ENCODE data around the gene NKAIN2.
A peak's percentile ranks its signal among the peaks of the same experiment; 100 is the strongest.
"Not testable (repeated sequence)": the region's sequence is repeated elsewhere in the genome, so short reads cannot be mapped to it uniquely, and the experiment has no call there.

Gene NKAIN2

GRCh38 chr6:124203812-124204167 lies 400.1 kb downstream of the NKAIN2 start:
- peak; percentile 8 for DNase-seq (ENCODE audit: low spot score)

- DNase-seq (ENCODE audit: low spot score), result no peak
These were observed 402.3 kb downstream of the NKAIN2 start for GRCh38 chr6:124205921-124206320.

DNA sequence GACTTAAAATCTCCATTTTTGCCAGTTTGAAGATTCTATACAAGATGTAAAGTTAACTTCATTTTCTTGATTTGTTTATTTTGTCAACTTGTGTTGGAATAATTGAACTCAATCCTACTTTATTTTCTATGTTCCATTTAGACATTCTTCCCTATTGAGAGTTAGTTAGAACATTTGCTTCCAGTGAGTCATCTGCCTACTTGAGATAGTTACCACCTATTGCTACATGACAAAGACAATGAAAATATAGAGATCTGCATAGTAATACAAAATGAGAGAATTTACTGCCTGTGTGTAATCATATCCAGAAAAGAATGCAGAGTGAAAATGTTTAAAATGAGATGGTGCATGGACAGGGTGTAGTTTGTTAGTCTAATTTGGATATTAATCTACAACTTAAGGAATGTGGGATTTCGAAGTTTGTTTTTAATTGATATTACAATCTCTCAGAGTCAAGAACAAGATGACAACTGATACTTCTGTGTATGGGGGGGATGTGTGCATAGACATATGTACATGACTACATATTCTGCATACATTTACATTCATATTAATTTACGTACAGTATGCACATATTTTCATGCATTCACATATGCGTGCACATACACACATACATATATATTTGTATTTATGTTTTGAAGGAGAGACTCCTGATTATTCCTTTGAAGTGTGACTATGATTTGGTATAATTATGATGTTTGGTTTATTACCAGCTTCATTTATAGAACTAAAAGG lies 420.1 kb downstream of the NKAIN2 start:
- DNase-seq (ENCODE audit: low spot score), result no peak

DNA sequence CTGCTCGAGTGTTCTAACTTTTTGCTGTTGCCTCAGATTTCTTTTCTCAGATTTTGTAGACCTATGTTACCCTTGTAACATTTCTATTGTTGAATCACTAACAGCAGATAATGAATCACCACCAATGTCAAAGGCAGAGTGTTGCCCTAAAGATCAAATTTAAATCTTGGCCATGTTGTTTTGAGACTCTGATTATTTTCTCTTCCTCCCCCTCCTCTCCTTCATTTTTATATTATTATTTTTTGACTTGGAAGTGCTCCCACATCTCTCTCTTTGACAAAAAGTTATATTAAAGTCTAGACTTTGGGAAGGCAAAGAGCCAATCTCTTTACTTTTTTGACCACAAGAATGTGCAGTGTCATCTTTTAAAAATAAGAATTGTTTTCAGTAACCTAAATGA lies 422.7 kb downstream of the NKAIN2 start:
- no peak for DNase-seq (ENCODE audit: low spot score)

- DNase-seq (ENCODE audit: low spot score), result no peak
These were observed 429.6 kb downstream of the NKAIN2 start for GRCh38 chr6:124233221-124233620.

- DNase-seq (ENCODE audit: low spot score), result no peak
These were observed 431.1 kb downstream of the NKAIN2 start for GRCh38 chr6:124234801-124235200.

GRCh38 chr6:124237911-124238310 lies 434.2 kb downstream of the NKAIN2 start:
- DNase-seq (ENCODE audit: low spot score), result no peak

GRCh38 chr6:124238408-124238807 lies 434.7 kb downstream of the NKAIN2 start:
- DNase-seq (ENCODE audit: low spot score), result not testable (repeated sequence)

DNA sequence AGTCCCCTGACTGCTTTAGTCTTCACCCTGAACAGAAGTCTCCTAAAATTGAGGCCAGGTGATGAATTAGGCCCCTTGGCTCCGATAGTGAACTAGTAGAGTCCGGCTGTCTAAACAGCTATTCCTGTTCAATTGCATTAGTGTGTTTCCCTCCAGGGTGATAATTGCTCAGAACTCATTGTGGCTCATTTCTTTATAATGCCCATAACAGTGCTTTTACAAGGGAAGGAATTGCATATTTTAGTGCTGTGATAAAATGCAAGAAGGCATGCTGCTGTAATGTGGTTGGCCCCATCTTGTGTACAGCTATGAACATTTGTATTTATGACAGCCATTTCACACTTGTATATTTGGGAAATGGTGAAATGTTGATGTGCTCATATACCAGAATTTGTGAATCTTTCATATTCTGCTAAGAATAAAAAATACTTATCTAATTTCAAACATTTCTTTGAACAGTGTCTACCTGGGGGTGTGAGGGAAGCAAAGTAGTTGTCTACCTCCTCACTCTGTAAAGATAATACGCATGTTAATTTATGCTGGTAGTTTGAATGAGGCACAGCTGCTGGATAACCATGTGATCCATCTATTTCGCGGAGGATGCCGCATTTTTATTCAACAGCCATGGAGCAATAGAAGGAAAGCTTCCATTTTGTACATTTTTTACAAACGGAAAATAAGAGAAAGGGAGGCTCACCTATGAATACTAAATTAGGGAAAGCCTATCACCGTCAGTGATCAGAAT lies 451.4 kb downstream of the NKAIN2 start:
- no peak for DNase-seq (ENCODE audit: low spot score)

DNA sequence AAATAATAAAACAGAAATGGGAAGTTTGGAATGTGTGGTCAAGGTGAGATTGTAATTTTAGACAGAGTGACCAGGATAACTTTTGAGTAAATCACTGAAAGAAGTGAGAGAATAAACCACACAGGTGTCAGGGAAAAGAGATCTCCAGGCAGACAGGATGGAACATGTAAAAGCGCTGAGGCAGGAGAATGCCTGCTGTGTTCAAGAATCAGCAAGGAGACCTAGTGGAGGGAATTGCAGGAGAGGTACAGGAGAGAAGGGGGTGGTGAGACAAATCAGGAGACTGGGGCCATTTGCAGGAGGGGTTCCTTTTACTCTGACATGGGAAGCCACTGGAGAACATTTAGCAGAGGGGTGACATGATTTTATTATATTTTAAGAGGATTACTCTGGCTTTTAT lies 456.7 kb downstream of the NKAIN2 start:
- DNase-seq (ENCODE audit: low spot score), result no peak

GRCh38 chr6:124269733-124270132 lies 466.1 kb downstream of the NKAIN2 start:
- no peak for DNase-seq (ENCODE audit: low spot score)

DNA sequence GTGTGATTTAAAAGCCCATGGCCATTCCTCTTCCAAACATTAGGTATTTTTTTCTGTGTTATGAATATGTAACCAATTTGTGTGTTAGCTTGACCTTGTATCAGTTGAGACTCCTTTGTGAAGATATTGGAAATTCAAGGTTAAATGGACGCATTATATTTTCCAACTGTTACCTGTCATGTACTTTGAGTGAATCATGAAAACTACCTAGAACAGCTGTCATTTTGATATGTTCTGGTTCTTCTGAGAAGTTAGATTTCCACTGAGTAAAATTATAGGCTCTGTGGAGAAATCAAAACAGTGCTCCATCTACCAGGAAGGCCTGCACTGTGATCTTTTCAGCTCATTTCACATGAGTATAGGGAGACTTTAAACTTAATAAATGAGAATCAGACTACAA lies 470.0 kb downstream of the NKAIN2 start:
- no peak for DNase-seq (ENCODE audit: low spot score)

- DNase-seq (ENCODE audit: low spot score), result no peak
These were observed 478.9 kb downstream of the NKAIN2 start for GRCh38 chr6:124282541-124282940.

DNA sequence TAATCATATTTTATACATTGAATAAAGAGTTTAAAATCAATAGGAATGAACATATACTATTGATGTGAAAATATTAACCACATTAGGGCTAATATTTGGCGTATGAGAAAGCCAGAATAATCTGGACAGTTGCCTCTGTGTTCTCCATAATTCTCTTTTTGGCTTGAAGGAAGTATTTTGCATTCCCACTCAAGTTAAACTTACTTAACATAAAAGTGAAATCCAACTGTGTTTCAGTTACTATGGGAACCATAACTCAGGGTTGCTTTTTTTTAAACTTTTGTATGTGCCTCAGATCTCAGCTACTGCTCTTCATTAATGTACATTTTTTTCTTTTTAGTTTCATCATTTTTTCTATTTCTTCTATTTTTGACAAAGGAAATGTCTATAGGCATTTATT lies 479.8 kb downstream of the NKAIN2 start:
- no peak for DNase-seq (ENCODE audit: low spot score)

GRCh38 chr6:124285146-124285545 lies 481.5 kb downstream of the NKAIN2 start:
- no peak for DNase-seq (ENCODE audit: low spot score)

DNA sequence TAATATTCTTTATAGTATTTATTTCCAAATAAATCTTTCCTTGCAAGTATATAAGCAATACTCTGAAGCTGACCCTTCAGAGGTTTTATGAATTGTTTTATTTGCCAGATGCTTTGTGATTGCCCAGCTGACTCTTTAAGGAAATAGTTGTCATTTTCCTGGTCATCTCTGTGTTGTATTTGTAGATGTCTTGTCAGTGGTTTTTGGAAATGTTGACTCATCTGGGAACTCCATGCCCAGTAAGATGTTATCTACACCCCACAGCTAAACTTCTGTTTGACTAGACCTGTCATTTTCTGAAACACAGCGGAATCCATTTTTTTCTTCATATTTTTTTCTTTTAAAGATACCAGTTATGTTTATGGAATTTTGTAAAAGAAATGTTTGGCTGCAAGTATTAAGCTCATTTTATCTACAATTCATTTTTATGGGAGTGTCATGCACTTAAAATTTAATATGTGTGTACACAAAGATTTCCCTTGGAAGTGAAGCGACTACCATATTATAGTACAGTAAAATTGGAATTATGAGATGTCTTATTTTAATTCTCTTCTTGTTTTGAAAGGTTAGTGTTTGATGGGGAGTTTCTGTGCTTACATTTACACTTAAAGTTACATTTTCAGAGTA lies 491.0 kb downstream of the NKAIN2 start:
- DNase-seq (ENCODE audit: low spot score), result no peak

- DNase-seq (ENCODE audit: low spot score), result no peak
These were observed 493.8 kb downstream of the NKAIN2 start for GRCh38 chr6:124297507-124297906.

GRCh38 chr6:124298730-124299129 lies 495.1 kb downstream of the NKAIN2 start:
- DNase-seq (ENCODE audit: low spot score), result no peak

DNA sequence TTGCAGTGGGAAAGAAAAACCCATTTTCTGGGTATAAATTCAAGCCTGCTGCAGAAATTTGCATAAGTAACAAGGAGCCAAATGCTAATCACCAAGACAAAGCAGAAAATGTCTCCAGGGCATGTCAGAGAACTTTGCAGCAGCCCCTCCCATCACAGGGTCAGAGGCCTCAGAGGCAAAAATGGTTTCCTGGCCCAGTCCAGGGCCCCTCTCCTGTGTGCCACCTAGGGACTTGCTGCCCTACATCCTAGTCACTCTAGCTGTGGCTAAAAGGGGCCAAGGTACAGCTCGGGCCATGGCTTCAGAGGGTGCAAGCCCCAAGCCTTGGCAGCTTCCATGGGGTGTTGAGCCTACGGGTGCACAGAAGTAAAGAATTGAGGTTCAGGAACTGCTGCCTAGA lies 497.2 kb downstream of the NKAIN2 start:
- DNase-seq (ENCODE audit: low spot score), result not testable (repeated sequence)

- no peak for DNase-seq (ENCODE audit: low spot score)
These were observed 500.3 kb downstream of the NKAIN2 start for GRCh38 chr6:124303971-124304370.

- no peak for DNase-seq (ENCODE audit: low spot score)
These were observed 506.5 kb downstream of the NKAIN2 start for GRCh38 chr6:124310139-124310538.

GRCh38 chr6:124319410-124319809 lies 515.7 kb downstream of the NKAIN2 start:
- no peak for DNase-seq (ENCODE audit: low spot score)

GRCh38 chr6:124324237-124324636 lies 520.6 kb downstream of the NKAIN2 start:
- DNase-seq (ENCODE audit: low spot score), result no peak

Data from HuH-7 (cell line).